Prostate gland (tissue), 2 donors: Measurements from ENCODE around the gene AMDHD2. TPM values are rescaled to one million over a fixed set of nuclear protein-coding genes. Genes with fewer than 3 reads are reported as not detected.
"Not testable (repeated sequence)": the region's sequence is repeated elsewhere in the genome, so short reads cannot be mapped to it uniquely, and the experiment has no call there.

Experiments
- DNase-seq: peaks from one replicate; pipeline ENCODE4 v3.0.0-alpha.2; 2019; ENCODE audit warnings: low spot score
- H3K27ac ChIP-seq, 2 donors: fragments of 200-600 bp; sonication (generic); 2 replicates each; pipeline ENCODE4 v1.5.1; 2017 to 2019
- H3K27me3 ChIP-seq: fragments of 200-600 bp; sonication (generic); replicated peaks from 2 replicates; pipeline ENCODE4 v1.5.1; 2019; ENCODE audit not compliant: insufficient read depth
- H3K36me3 ChIP-seq, 2 donors: fragments of 200-600 bp; sonication (generic); 1 replicate in 1 of 2; 2 replicates in 1 of 2; pipeline versions ENCODE4 v1.5.1 to v1.8.1; 2017 to 2019
- H3K4me1 ChIP-seq: fragments of 200-600 bp; sonication (generic); replicated peaks from 2 replicates; pipeline ENCODE4 v1.5.1; 2019
- H3K4me3 ChIP-seq, 2 donors: fragments of 200-600 bp; sonication (generic); 2 replicates each; pipeline ENCODE4 v1.5.1; 2017 to 2019
- H3K9me3 ChIP-seq: fragments of 200-600 bp; sonication (generic); 2 replicates; pipeline ENCODE4 v1.5.1; 2017
- WGBS: methylation state at CpG from one replicate; pipeline ENCODE4 v1.1.5; 2018; 5-methylcytosine and 5-hydroxymethylcytosine counted together
- intact Hi-C: fragments of 100-400 bp; cut with DNase I; formaldehyde crosslinking; loops from one replicate; pipeline ENCODE4 v1.14.2; 2022
- total RNA-seq, 2 donors: library from RNA; depleted of rRNA; stranded (reverse); fragments of >200 nt; gene quantifications; one replicate each; pipeline ENCODE4 v1.1.0, GENCODE V29; 2016

Gene AMDHD2
- total RNA-seq, 2 donors from 2014 or later: 41.4 to 78.1 TPM

DNA sequence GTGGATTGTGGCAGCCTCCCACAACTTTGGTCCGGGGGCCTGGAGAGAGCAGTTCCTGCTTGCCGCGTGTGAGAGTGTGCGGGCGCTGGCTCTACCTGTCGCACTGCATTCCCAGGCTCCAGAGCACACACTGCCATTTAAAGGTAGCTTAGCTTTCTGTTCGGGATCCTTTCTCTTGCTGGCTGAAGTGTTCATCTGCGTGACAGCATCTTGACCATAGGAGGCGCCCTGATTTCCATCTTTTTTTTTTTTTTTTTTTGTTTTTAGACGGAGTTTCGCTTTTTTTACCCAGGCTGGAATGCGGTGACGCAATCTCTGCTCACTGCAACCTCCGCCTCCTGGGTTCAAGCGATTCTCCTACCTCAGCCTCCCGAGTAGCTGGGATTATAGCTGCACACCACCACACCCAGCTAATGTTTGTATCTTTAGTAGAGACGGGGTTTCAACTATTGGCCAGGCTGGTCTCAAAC lies 31.3 kb downstream of the AMDHD2 start:
- H3K27me3 ChIP-seq, H3K36me3 ChIP-seq, H3K4me1 ChIP-seq, intact Hi-C loops, DNase-seq, H3K4me3 ChIP-seq, H3K9me3 ChIP-seq: not testable (repeated sequence)
- H3K27ac ChIP-seq: peak overlapping the region; percentile 60 to 62
- 42% methylated on average over 16 of the region's 17 CpGs for WGBS

DNA sequence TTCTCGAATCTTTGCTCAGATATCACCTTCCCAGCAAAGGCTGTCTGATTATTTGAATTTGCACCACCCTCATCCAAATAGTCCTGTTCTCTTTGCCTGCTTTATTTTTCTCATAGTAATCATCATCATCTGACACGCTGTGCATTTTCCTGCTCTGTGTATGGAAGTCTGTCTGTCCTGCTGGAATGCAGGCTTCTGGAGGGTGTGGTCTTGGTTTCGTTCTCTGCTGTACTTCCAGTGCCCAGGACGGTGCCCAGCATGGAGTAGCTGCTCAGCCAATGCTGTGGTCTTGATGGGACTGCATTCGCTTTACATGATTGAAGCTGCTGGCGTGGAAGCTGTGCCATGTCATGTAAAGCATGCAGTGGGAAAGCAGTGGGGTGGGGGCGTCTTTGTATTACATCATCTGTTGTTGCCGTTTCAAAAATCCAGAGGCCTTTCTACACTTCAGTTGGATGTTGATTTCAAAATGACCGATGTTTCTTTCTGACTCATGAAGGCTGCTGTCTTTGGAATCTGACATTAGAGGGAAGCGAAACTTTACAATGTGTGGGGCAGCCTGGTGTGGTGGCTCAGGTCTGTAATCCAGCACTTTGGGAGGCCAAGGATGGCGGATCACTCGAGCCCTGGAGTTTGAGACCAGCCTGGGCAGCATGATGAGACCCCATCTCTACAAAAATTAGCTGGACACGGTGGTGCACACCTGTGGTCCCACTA lies 34.7 kb downstream of the AMDHD2 start:
- no CpG with 5 or more reads among the region's 13 CpGs for WGBS
- intact Hi-C loops, H3K4me1 ChIP-seq, H3K27ac ChIP-seq, H3K27me3 ChIP-seq, DNase-seq, H3K4me3 ChIP-seq, H3K9me3 ChIP-seq, H3K36me3 ChIP-seq: not testable (repeated sequence)

DNA sequence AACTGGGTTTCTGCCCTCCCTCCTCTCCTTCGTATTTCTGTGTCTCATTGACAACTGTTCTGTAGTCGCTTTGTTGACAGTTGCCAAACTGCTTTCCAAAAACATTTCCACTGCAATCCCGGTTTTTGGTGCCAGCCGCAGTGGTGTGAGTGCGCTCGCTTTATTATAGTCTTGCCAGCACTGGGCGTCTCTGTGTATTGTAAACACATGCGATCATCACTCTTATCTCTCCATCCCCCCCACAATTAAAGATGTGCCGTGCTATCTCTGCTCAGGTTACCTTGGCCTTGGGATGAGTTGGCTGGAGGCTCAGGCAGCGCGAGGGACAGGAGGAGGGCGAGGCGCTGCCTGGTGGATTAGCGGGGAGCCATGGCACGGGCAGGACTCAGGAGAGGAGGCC lies 37.0 kb downstream of the AMDHD2 start:
- H3K4me1 ChIP-seq, DNase-seq, H3K27me3 ChIP-seq, intact Hi-C loops, H3K36me3 ChIP-seq, H3K9me3 ChIP-seq, H3K4me3 ChIP-seq, H3K27ac ChIP-seq: not testable (repeated sequence)
- no CpG with 5 or more reads among the region's 15 CpGs for WGBS

DNA sequence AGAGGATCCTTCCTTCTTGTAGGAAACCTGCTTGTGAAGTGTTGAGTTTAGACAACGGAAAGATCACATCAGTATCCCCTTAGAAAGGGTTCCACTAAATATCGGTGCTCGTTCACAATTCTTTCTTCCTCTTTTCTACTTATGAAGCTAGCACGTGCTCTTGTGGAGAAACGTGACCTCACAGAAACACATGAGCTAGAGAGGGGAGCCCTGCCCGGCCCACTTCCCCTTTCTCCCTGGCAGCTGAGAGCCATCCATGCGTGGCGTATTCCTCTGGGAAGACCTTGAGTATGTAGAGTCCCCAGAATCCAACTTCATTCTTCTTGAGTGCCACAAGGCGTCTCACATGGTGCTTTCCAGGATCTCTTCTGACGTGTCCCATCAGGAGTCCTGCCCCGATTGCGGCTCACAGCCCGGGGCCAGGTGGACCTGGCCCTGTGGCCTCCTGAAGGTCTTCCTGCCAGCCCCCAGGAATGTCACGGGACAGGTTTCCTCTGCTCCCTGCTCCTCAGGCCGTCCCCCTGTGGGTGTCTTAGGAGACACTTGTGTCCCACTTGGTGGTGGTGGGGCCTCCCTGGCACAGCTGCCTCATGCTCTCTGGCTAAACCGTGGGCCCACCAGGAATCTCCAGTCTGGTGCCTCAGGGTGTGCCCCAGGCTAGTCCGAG lies 40.1 kb downstream of the AMDHD2 start:
- H3K27me3 ChIP-seq, H3K36me3 ChIP-seq, H3K9me3 ChIP-seq, H3K27ac ChIP-seq, intact Hi-C loops, H3K4me3 ChIP-seq, DNase-seq, H3K4me1 ChIP-seq: not testable (repeated sequence)
- 55% methylated on average over 6 of the region's 17 CpGs for WGBS

DNA sequence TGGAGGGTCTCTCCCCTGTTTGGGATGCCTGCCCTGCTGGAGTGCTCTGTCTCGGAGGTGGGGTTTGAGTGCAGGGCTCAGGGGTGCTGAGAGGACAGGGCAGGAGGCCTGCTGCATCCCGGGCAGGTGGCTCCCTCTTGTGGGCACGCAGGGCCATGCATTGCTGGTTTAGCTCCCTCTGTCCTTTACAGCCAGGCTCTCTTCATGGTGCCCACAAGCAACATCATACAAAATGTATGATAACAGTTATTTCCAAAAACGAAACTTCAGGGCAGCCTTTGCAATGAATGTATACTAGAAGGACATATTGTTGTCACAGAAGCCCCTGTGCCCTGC lies 40.6 kb downstream of the AMDHD2 start:
- H3K36me3 ChIP-seq, H3K9me3 ChIP-seq, H3K4me3 ChIP-seq, H3K27ac ChIP-seq, H3K4me1 ChIP-seq, H3K27me3 ChIP-seq, intact Hi-C loops: not testable (repeated sequence)
- no CpG with 5 or more reads among the region's 4 CpGs for WGBS
- DNase-seq: peak; percentile 70

DNA sequence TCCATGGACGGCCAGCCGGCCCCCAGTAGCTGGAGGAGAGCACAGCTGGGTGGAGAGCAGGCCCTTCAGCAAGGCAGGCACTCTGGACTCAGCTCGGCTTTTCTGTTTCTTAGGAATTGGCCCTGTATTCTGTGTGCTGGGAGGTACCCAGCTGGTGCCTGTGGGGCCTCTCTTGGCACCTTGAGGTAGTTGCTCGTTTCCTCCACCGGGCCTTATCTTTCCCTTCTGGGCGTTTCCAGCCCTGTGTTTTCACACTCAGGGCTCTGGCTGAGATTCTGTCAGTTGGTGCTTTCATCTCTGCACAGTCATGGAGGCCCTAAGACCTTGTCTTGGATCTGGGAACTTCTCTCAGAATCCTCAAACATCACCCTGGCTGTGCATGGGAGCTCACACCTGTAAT lies 47.3 kb downstream of the AMDHD2 start:
- H3K36me3 ChIP-seq, DNase-seq, H3K4me1 ChIP-seq, H3K4me3 ChIP-seq, intact Hi-C loops, H3K9me3 ChIP-seq, H3K27me3 ChIP-seq, H3K27ac ChIP-seq: not testable (repeated sequence)
- WGBS: no CpG with 5 or more reads among the region's 6 CpGs

DNA sequence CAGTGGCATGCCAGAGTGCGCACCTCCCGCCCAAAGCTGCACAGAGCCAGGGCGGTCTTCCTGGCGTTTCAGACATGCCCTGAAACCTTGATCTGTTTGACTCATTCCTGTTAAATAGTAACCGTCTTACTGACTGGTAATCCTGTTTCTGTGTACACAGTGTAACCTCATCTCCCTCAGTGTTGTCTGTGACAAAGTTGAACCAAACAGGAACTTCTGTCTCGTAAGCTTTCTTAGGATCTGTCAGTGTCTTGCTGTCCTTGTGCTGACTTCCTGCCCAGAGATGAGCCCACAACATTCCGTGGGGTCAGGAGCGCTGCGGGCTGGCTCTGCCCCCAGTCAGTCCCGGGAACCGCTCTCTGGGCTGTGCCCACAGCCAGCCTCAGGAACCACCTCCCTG lies 48.4 kb downstream of the AMDHD2 start:
- H3K27me3 ChIP-seq, DNase-seq, H3K4me1 ChIP-seq, H3K4me3 ChIP-seq, H3K27ac ChIP-seq, H3K36me3 ChIP-seq, intact Hi-C loops, H3K9me3 ChIP-seq: not testable (repeated sequence)
- WGBS: no CpG with 5 or more reads among the region's 11 CpGs

DNA sequence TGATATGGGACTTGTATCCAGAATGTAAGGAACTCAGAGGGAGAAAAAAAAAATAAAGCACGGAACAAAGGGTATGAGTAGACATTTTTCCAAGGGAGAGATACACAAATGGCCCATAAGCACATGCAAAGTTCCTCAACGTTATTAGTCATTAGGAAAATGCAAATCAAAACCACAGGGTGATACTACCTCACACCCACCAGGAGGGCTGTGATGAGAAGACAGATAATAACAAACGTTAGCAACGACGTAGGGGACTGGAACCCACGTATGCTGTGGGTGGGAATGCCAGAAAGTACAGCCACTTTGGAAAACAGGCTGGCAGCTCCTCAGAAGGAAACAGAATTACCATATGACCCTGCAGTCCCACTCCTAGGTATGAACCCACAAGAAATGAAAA lies 52.5 kb downstream of the AMDHD2 start:
- intact Hi-C loops, H3K9me3 ChIP-seq, H3K36me3 ChIP-seq, H3K27me3 ChIP-seq, H3K4me3 ChIP-seq, H3K4me1 ChIP-seq, DNase-seq, H3K27ac ChIP-seq: not testable (repeated sequence)
- WGBS: no CpG with 5 or more reads among the region's 6 CpGs

DNA sequence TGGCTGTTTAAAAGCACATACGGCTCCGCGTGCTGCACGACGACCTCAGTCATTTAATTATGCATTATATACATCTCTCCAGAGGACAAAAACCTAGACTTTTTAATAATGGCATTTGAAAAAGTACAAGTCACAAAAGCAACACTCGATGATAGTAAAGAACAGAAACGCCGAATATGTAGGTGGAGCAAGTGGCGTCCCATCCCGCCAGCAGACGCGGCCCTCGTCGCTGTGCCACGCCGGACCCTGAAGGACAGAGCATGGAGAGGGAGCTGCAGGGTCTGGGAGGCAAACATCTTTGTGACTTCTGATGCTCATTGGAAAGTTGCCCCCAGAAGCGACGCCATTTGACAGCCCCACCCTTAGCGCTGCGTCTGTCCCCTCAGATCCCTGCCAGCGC lies 55.7 kb downstream of the AMDHD2 start:
- H3K4me1 ChIP-seq, H3K9me3 ChIP-seq, intact Hi-C loops, DNase-seq, H3K27me3 ChIP-seq, H3K4me3 ChIP-seq, H3K27ac ChIP-seq, H3K36me3 ChIP-seq: not testable (repeated sequence)
- no CpG with 5 or more reads among the region's 21 CpGs for WGBS

DNA sequence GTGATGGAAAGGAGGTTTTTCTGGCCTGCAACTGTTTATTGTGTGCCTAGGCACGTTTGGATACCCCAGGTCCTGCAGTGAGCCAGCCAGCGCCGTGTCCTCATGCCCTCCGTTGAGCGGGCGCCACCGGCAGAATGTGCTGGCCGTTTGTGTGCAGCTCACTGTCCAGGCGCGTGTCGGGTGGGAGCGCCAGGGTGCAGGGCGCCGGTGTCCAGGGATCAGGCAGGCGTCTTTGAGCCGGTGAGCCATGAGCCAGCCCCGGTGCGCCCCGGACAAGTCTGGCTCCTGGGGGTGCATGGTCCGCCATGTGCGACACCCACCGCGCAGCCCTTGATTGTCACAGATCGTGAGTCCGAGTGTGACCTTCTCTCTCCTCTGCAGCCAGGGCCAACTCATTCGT lies 56.9 kb downstream of the AMDHD2 start:
- H3K4me1 ChIP-seq, H3K27ac ChIP-seq, H3K9me3 ChIP-seq, DNase-seq, H3K4me3 ChIP-seq, H3K36me3 ChIP-seq, intact Hi-C loops, H3K27me3 ChIP-seq: not testable (repeated sequence)
- WGBS: 91% methylated on average over 6 of the region's 26 CpGs

DNA sequence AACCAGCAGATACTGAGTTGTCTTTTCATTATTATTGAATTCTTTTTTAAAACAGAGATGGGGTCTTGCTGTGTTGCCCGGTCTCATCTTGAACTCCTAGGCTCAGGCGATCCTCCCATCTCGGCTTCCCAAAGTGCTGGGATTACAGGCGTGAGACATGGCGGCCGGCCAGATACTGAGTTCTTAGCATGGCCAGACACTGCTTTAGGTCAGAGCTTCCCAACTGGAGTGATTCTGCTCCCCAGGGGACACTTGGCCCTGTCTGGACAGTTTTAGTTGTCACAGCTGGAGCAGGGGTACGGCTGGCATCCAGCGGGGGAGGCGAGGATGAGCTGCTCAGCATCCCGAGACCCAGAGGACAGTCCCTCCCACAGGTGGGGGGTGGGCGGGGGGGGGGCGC lies 58.7 kb downstream of the AMDHD2 start:
- intact Hi-C loops, H3K4me3 ChIP-seq, DNase-seq, H3K9me3 ChIP-seq, H3K4me1 ChIP-seq, H3K27ac ChIP-seq, H3K36me3 ChIP-seq, H3K27me3 ChIP-seq: not testable (repeated sequence)
- WGBS: no CpG with 5 or more reads among the region's 12 CpGs

DNA sequence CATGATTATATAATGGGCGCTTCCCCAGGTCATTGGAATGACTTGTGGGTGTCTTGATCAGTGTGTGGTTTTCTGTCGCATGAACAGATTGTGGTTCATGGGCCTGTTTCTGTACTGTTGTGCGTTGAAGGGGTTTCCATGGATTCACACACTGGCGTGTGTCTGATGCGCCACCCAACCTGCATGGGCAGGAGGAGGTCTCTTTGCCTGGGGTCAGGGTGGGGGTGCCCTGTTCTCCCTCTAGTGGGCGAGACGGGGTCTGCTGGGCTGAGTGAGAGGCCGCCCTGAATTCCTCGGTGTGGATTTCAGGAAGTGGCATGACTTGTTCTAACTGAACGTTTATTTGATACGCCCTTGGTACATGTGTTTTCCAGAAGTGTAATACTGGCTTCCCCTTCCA lies 60.0 kb downstream of the AMDHD2 start:
- H3K9me3 ChIP-seq, H3K27me3 ChIP-seq, H3K4me1 ChIP-seq, H3K36me3 ChIP-seq, DNase-seq, H3K27ac ChIP-seq, intact Hi-C loops, H3K4me3 ChIP-seq: not testable (repeated sequence)
- no CpG with 5 or more reads among the region's 11 CpGs for WGBS

DNA sequence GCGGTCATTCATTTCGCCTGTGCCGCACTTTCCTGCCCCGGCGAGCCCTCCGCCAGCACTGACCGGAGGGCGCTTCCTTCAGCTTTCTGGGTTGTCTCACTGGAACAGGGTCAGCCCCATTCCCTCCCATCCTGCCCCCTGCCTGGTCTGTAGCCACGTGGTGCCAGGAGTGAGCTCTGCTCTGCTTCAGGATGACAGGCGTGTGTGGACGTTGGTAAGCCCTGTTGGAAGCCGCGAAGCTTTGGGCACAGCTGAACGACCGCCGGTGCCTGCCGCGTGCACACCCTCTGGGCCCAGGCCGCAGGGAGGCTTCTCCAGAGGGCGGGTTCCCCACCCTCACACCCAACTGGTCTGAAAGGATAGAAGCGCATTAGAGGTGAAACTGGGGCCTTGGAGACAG lies 60.6 kb downstream of the AMDHD2 start:
- H3K36me3 ChIP-seq, DNase-seq, H3K9me3 ChIP-seq, H3K27me3 ChIP-seq, H3K4me1 ChIP-seq, H3K27ac ChIP-seq, intact Hi-C loops, H3K4me3 ChIP-seq: not testable (repeated sequence)
- WGBS: no CpG with 5 or more reads among the region's 21 CpGs
